GM21786 (cell line): ENCODE results near the gene SH3GL3.

Experiments used
- ATAC-seq: cut with Tn5 transposase; IDR thresholded peaks from one replicate; pipeline ENCODE4 v1.9.1; 2021; ENCODE audit not compliant: unreplicated experiment

The SH3GL3 gene

GRCh38 chr15:83458381-83458780, 11.2 kb downstream of the SH3GL3 start:
- no peak for ATAC-seq

GRCh38 chr15:83462026-83462425, 14.9 kb downstream of the SH3GL3 start:
- no peak for ATAC-seq

- ATAC-seq, result no peak
Observed at GRCh38 chr15:83462953-83463433, 15.9 kb downstream of the SH3GL3 start.

GRCh38 chr15:83470887-83471286, 23.7 kb downstream of the SH3GL3 start:
- ATAC-seq, result no peak

GRCh38 chr15:83471307-83471866, 24.2 kb downstream of the SH3GL3 start:
- ATAC-seq, result no peak

GRCh38 chr15:83472151-83472550, 25.0 kb downstream of the SH3GL3 start:
- ATAC-seq, result no peak

GRCh38 chr15:83472797-83473196, 25.7 kb downstream of the SH3GL3 start:
- ATAC-seq, result no peak

GRCh38 chr15:83474578-83474977, 27.4 kb downstream of the SH3GL3 start:
- no peak for ATAC-seq

GRCh38 chr15:83475551-83475950, 28.4 kb downstream of the SH3GL3 start:
- no peak for ATAC-seq

GRCh38 chr15:83476066-83476465, 28.9 kb downstream of the SH3GL3 start:
- ATAC-seq, result no peak

- ATAC-seq, result no peak
Observed at GRCh38 chr15:83476708-83477107, 29.6 kb downstream of the SH3GL3 start.

GRCh38 chr15:83477172-83477807, 30.1 kb downstream of the SH3GL3 start:
- ATAC-seq, result no peak

GRCh38 chr15:83477808-83478537, 30.8 kb downstream of the SH3GL3 start:
- no peak for ATAC-seq

GRCh38 chr15:83483612-83484011, 36.5 kb downstream of the SH3GL3 start:
- ATAC-seq, result no peak

- ATAC-seq, result no peak
Observed at GRCh38 chr15:83484636-83485035, 37.5 kb downstream of the SH3GL3 start.

- ATAC-seq, result no peak
Observed at GRCh38 chr15:83486363-83486762, 39.2 kb downstream of the SH3GL3 start.

GRCh38 chr15:83487519-83487918, 40.4 kb downstream of the SH3GL3 start:
- no peak for ATAC-seq

GRCh38 chr15:83489690-83490089, 42.5 kb downstream of the SH3GL3 start:
- ATAC-seq, result no peak

GRCh38 chr15:83491486-83491885, 44.3 kb downstream of the SH3GL3 start:
- ATAC-seq, result no peak

GRCh38 chr15:83496766-83497165, 49.6 kb downstream of the SH3GL3 start:
- ATAC-seq, result no peak

GRCh38 chr15:83498374-83498773, 51.2 kb downstream of the SH3GL3 start:
- ATAC-seq, result no peak

GRCh38 chr15:83498801-83499200, 51.7 kb downstream of the SH3GL3 start:
- no peak for ATAC-seq
